Mucosa of descending colon (tissue), 3 donors: ENCODE results near the gene MAN2B2. TPM values are rescaled to one million over a fixed set of nuclear protein-coding genes. Genes with fewer than 3 reads are reported as not detected.
"Not testable (repeated sequence)": the region's sequence is repeated elsewhere in the genome, so short reads cannot be mapped to it uniquely, and the experiment has no call there.

Source experiments
- ATAC-seq: fragments of 200-7000 bp; cut with Tn5 transposase; one replicate; pipeline ENCODE4 v1.9.1; 2020; ENCODE audit warnings: mild to moderate bottlenecking, moderate library complexity
- DNase-seq, 3 donors: peaks; one replicate each; pipeline ENCODE4 v3.0.0-alpha.2; 2020
- H3K36me3 ChIP-seq: fragments of 200-600 bp; one replicate; pipeline ENCODE4 v1.8.0; 2021; ENCODE audit warnings: low read depth, mild to moderate bottlenecking
- H3K4me1 ChIP-seq: fragments of 200-600 bp; one replicate; pipeline ENCODE4 v1.8.0; 2021; ENCODE audit warnings: low read depth, mild to moderate bottlenecking
- H3K4me3 ChIP-seq: fragments of 200-600 bp; one replicate; pipeline ENCODE4 v1.8.0; 2021; ENCODE audit warnings: mild to moderate bottlenecking
- H3K9me3 ChIP-seq: fragments of 200-600 bp; one replicate; pipeline ENCODE4 v1.8.0; 2021; ENCODE audit warnings: mild to moderate bottlenecking
- intact Hi-C, 2 donors: fragments of 100-400 bp; cut with DNase I in 1 of 2; cut with micrococcal nuclease in 1 of 2; formaldehyde crosslinking; loops; one replicate each; pipeline versions ENCODE4 v1.11.0 to v1.11.1; 2022; cut with DNase I, micrococcal nuclease
- total RNA-seq, 3 donors: library from RNA; stranded (reverse); fragmentation: NEBNext Ultra II Directional in 2 of 3; extraction: Animal tissue kit (Norgen Biotek cat#: 25700) in 2 of 3; gene quantifications; one replicate each; pipeline versions ENCODE4 v1.2.1 to v1.2.4, GENCODE V29; 2021 to 2023
- TF ChIP-seq, protein P1 (sequence below): fragments of 200-600 bp; IDR thresholded peaks from one replicate; pipeline ENCODE4 v1.8.0; 2022; ENCODE audit warnings: antibody characterized with exemption, mild to moderate bottlenecking
- donor health status: DM: no; HTN: no; CAD: no; lungs with moderate emphysema.
- donor health status: DM: no; HTN: no; CAD: no.
- donor health status: DM: no; HTN: yes; CAD: no.

Gene MAN2B2
- total RNA-seq, 3 donors from 2014 or later = 24.1 to 28.2 (median 27.2) TPM

DNA sequence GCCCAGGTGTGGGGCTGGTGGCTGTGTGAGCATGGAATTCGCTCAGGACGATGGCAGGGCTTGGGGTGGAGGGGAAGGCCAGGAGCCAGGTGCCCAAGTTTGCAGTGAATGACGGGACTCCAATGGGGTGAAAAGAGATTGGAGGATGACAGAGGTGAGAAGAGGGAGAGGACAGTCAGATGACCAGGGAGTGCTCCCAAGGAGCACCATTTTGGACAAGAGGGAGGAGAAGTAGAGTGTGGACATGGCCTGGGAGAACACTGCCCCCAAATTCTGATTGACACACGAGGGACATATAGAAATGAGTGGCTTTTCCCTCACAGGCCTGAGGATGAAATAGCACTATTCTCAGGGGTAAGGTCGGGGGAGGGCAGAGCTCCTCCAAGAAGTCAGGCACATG, 72.2 kb downstream of the MAN2B2 start:
- intact Hi-C loops = no loop called here
- Histone ChIP-seq H3K36me3 (no peaks in the 10 kb centered on the region), H3K4me3 (no peak overlapping the region), H3K9me3 (no peaks in the 10 kb centered on the region), H3K4me1 (peaks cover 11% of the 10 kb centered on the region)
- DNase-seq (no peak), ATAC-seq (no peak)
- TF ChIP-seq, protein P1, sequence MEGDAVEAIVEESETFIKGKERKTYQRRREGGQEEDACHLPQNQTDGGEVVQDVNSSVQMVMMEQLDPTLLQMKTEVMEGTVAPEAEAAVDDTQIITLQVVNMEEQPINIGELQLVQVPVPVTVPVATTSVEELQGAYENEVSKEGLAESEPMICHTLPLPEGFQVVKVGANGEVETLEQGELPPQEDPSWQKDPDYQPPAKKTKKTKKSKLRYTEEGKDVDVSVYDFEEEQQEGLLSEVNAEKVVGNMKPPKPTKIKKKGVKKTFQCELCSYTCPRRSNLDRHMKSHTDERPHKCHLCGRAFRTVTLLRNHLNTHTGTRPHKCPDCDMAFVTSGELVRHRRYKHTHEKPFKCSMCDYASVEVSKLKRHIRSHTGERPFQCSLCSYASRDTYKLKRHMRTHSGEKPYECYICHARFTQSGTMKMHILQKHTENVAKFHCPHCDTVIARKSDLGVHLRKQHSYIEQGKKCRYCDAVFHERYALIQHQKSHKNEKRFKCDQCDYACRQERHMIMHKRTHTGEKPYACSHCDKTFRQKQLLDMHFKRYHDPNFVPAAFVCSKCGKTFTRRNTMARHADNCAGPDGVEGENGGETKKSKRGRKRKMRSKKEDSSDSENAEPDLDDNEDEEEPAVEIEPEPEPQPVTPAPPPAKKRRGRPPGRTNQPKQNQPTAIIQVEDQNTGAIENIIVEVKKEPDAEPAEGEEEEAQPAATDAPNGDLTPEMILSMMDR = no peak

DNA sequence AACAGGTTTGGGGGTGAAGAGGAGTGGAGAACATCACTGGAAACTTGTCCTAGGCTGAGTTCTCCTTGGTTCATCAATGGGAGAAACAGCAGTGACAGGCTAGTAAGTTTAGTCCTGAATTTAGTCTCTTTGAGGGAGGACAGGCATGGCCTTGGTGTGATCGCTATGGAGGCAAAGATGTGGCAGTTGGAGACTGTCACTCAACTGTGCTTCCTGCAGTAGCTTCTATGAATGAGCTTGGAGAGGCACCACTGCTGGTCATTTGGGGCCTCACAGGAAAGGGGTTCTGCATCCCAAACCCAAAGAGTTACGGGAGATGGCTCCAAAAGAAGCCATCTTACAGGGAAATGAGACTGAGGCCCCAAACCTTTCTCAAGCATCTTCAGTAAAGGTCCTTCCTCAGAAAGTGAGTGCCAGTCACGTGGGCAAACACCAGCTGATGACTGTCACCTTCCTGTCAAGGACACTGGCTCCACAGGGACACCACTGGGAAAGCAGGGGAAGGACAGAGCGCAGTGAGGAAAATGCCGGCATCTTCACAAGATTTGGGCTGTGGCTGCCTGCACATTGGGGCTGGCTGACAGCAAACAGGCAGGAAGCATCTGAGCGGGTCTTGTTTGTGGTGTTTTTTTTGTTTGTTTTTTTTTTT, 72.7 kb downstream of the MAN2B2 start:
- intact Hi-C loops = no loop called here
- TF ChIP-seq, protein P1 = no peak
- ATAC-seq = no peak

DNA sequence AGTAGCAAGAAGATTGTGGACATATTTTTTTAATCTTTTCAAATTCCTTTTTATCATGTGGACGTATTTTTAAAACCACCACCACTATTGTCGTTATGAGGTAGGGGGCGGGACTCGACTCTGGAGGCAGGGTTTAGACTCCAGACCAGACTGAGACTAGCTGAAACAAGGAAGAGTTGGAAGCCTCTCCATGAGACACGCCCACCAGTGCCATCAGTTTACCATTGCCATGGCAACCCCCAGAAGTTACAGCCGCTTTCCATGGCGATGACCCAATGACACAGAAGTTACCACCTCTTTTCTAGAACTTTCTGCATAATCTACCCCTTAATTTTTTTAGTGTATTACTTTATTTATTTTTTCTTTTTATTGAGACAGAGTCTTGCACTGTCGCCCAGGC, 74.2 kb downstream of the MAN2B2 start:
- intact Hi-C loops = no loop called here

More for the DNA sequence above, 72.7 kb downstream of the MAN2B2 start:
- H3K9me3 ChIP-seq = no peaks in the 10 kb centered on the region
- no peaks in the 10 kb centered on the region for H3K36me3 ChIP-seq
- H3K4me3 ChIP-seq = no peak overlapping the region
- H3K4me1 ChIP-seq = peaks cover 6% of the 10 kb centered on the region
- DNase-seq = no peak

DNA sequence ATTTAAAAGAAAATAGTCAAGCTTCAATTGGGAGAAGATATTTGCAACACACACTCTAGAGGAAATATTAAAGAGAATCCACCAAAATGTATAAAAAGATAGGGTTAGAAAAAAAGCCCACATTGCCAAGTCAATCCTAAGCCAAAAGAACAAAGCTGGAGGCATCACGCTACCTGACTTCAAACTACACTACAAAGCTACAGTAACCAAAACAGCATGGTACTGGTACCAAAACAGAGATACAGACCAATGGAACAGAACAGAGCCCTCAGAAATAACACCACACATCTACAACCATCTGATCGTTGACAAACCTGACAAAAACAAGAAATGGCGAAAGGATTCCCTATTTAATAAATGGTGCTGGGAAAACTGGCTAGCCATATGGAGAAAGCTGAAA, 79.2 kb downstream of the MAN2B2 start:
- H3K4me3 ChIP-seq, DNase-seq, H3K9me3 ChIP-seq, intact Hi-C loops, ATAC-seq, H3K36me3 ChIP-seq, H3K4me1 ChIP-seq: not testable (repeated sequence)

More for the DNA sequence above, 74.2 kb downstream of the MAN2B2 start:
- no peak for ATAC-seq
- Histone ChIP-seq H3K36me3 (no peaks in the 10 kb centered on the region), H3K4me3 (no peak overlapping the region), H3K4me1 (no peaks in the 10 kb centered on the region), H3K9me3 (no peaks in the 10 kb centered on the region)
- DNase-seq = no peak
- TF ChIP-seq, protein P1 = no peak

DNA sequence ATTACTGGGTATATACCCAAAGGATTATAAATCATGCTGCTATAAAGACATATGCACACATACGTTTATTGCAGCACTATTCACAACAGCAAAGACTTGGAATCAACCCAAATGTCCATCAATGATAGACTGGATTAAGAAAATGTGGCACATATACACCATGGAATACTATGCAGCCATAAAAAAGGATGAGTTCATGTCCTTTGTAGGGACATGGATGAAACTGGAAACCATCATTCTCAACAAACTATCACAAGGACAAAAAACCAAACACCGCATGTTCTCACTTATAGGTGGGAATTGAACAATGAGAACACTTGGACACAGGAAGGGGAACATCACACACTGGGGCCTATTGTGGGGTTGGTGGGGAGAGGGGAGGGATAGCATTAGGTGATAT, 80.3 kb downstream of the MAN2B2 start:
- H3K4me1 ChIP-seq, intact Hi-C loops, H3K36me3 ChIP-seq, DNase-seq, ATAC-seq, H3K9me3 ChIP-seq, H3K4me3 ChIP-seq: not testable (repeated sequence)

DNA sequence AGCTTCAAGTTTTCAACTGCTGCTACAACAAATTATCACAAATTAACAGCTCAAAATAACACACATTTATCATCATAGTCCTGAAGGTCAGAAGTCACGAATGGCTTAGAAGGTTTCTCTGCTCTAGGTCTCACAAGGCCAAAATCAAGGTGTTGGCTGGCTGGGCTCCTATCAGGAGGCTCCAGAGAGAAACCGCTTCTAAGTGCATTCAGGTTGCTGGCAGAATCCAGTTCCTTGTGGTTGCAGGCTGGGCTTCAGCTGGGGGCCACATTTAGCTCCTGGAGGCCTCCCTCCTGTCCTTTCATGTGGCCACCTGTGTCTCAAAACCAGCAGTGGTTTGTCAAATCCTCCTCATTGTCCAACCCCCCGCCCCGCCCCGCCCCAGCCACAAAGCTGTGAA, 80.9 kb downstream of the MAN2B2 start:
- Histone ChIP-seq H3K4me1 (peaks cover 3% of the 10 kb centered on the region), H3K36me3 (no peaks in the 10 kb centered on the region), H3K9me3 (no peaks in the 10 kb centered on the region), H3K4me3 (no peak overlapping the region)
- TF ChIP-seq, protein P1 = no peak
- DNase-seq = no peak
- no peak for ATAC-seq
- intact Hi-C loops = no loop called here
